Measurements from ENCODE around the gene GPLD1. TPM values are rescaled to one million over a fixed set of nuclear protein-coding genes. Genes with fewer than 3 reads are reported as not detected.
A peak's percentile ranks its signal among the peaks of the same experiment; 100 is the strongest.

GPLD1 gene
- total RNA-seq, 1 donor from 2014 or later = 53.1 TPM

DNA sequence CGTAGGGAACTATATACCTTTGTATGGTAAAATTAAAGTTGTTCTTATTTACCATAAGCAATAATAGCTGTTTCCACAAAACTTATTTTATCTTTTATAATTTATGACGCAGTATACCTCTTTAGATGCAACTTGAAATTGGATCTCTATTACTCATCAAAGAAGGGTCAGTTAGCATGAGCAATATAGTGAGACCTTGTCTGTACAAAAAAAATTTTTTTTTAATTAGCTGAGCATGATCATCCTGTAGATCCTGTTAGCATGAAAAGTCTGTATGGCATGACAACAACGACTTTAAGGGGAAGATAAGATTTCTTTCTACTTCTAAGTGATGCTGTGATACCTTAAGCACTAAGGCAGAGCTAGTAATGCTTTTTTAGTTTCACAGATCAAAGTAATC is 11.3 kb upstream of the GPLD1 start:
- no peak for DNase-seq (ENCODE audit: low spot score)
- ATAC-seq = no peak

- ATAC-seq (no peak), DNase-seq (ENCODE audit: low spot score) (no peak)
Observed at GRCh38 chr6:24497254-24497970, 8.0 kb upstream of the GPLD1 start.

GRCh38 chr6:24494821-24495795 is 5.7 kb upstream of the GPLD1 start, which contains the start of gene ALDH5A1:
TSS of gene ALDH5A1 (plus strand) at chr6:24494969. CDS start at chr6:24494997, 28 bp downstream.
- peak; percentile 86 for ATAC-seq
- DNase-seq (ENCODE audit: low spot score) = peak; percentile 86

GRCh38 chr6:24493945-24494820 is 4.8 kb upstream of the GPLD1 start:
- DNase-seq (ENCODE audit: low spot score) (no peak), ATAC-seq (no peak)

- ATAC-seq (no peak), DNase-seq (ENCODE audit: low spot score) (no peak)
Observed at GRCh38 chr6:24492475-24492874, 3.1 kb upstream of the GPLD1 start.

- no peak for ATAC-seq
- DNase-seq (ENCODE audit: low spot score) = no peak
Observed at GRCh38 chr6:24490948-24491347, 1.6 kb upstream of the GPLD1 start.

DNA sequence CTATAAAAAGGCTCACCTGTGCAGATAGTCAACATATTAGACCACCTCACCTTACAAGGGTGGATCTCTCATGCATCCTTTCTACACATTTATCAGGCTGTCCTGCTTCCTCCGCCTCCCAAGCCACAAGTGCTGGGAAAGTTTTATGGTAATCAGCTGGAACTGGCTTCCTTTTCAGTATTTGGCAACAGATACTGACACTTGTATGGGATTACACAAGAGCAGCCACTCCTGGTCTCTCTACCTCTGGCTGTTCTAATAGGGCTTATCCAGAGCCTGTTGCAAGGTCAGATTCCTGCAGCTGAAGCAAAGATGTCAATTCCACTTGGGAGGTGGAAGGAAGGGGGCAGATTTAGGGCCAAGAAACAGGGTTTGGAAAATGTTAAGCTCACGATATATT is 503 bp upstream of the GPLD1 start:
- DNase-seq (ENCODE audit: low spot score) (peak; percentile 57), ATAC-seq (peak; percentile 58)

DNA sequence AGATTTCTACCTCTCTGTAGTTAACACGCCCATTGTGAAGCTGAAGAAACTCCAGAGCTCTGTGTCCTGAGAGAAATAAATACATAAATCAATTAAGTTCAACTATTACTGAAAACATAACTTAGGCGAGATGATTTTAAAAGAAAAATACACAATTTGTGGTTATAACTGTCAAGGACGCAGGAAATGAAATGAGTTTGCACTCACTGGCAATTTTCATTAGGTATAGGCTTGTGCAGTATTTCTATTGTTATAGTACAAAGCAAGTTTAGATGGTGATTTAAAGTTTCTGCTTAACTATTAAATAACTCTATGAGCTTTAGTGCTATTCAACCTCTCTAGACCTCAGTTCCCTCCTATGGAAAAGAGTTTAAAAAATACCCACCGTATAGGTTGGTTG is 3.3 kb downstream of the GPLD1 start:
- ATAC-seq = no peak
- no peak for DNase-seq (ENCODE audit: low spot score)

DNA sequence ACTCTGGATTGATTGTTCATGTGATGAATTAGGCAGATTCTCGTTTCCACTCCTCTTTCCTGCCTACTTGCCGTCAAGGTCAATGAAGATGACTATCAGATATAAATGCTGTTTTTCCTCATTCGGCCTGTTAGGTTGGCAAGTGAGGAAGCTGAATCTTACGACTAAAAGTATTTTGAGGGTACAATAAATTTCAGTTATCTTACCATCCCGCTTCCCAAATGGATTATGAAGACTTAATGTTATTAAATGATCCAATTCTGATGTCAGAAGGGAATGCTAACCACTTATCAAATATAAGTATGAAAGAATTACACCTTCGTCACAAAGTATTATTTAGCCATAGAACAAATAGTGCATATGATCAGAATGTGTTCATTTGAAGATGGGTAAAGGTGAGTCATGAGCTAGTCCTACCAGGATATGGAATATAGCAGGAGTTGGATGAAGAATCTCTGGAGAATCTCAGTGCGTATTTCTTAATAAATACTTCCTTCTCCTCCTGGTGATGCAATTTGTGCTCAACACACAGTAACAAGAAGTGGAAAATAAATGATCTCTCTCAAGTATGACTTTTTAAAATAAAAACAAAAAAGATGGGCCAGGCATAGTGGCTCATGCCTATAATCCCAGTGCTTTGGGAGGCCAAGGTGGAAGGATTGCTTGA is 4.6 kb downstream of the GPLD1 start:
- DNase-seq (ENCODE audit: low spot score) = no peak
- ATAC-seq = no peak

DNA sequence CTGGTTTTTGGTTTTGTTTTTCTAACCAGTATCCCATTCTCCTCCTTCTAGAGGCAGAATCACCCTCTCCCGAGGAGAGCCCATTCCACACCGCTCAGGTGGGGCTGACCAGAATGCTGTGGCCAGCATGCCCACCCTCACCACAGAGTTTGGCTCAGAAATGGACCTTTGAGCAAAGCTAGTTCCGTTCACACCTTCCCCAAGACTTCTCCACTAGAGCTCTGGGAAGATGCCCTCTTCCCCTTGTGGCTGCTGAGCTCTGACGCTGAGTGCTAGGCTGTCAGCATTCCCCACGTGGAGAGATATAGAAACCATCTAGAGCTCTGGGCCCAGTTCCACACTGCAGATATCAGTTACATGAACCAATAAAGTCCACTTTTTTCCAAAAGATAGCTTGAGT is 7.9 kb downstream of the GPLD1 start:
- ATAC-seq (no peak), DNase-seq (ENCODE audit: low spot score) (no peak)

DNA sequence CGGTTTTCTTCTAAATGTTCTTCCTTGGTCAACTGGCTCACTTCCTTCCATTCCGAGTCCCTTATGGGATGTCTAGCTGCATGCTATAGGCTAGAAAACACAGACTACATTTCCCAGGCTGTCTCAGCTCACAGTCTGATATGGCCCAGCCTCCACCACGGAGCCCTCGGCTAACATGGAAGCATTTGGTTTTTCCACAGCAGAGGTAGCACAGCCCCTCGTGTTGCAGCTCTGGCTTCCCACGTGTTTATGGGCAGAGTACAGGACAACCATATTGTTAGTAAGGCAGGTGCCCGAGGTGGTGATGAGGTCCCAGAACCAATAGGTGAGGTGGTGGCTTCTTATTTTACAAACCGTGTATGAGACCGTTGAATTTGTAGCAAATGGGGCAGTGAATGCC is 8.7 kb downstream of the GPLD1 start:
- ATAC-seq = no peak

DNA sequence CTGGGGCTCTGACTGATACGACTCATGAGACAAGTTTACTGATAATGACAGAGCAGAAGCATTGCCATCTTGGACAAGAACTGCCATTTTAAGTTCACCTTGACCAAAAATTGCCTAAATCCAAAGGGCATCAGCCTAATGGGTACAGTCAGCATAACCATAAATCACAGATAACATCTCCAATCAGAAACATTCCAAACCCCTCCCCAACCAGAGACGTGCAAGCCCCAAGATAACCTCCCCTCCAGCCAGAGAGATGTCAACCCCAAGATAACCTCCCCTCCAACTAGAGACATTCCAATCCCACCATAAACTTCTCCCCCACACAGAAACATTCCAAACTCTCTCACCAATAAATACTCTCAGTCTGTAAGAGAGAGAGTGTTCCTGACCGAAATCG is 10.5 kb downstream of the GPLD1 start:
- no peak for ATAC-seq
- DNase-seq (ENCODE audit: low spot score) = no peak

More for the DNA sequence above, 8.7 kb downstream of the GPLD1 start:
- no peak for DNase-seq (ENCODE audit: low spot score)

DNA sequence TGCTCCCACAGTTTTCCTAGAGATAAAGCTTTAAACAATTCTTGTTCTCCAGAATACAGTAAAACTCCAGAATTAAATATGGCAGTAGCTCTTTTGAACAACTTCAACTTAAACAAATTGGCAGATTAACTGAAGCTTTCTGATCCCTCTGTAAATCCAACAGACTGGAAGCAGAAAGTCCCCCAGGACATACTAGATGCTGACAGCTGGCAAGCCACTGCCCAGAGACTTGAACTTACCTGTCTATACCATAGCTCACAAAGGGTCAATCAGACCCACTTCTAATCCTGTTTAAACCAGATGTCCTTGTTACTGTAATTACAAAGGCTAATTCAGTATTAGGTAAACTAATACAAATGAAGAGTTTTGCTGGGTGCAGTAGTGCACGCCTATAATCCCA is 12.3 kb downstream of the GPLD1 start:
- ATAC-seq (no peak), DNase-seq (ENCODE audit: low spot score) (no peak)

GRCh38 chr6:24476631-24477030 is 12.7 kb downstream of the GPLD1 start:
- DNase-seq (ENCODE audit: low spot score) = no peak
- ATAC-seq = no peak

GRCh38 chr6:24472181-24472580 is 17.2 kb downstream of the GPLD1 start:
- DNase-seq (ENCODE audit: low spot score) (no peak), ATAC-seq (no peak)

DNA sequence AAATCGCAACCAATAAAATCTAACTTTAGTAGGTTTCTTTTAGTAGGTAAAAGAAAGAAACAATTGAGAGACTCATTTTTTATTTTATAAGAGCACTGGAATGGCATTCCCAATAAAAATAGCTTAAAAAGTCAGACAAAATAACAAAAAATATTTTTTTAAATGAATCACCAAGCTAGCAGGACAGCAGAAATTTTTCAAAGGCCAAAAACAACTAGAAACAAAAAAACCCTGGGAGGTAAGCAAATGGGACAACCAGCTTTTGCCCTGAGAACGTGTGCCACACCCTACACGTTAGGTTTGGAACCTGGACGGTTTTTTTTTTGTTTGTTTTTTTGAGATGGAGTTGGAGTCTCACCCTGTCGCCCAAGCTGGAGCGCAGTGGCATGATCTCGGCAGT is 19.6 kb downstream of the GPLD1 start:
- no peak for ATAC-seq
- no peak for DNase-seq (ENCODE audit: low spot score)

DNA sequence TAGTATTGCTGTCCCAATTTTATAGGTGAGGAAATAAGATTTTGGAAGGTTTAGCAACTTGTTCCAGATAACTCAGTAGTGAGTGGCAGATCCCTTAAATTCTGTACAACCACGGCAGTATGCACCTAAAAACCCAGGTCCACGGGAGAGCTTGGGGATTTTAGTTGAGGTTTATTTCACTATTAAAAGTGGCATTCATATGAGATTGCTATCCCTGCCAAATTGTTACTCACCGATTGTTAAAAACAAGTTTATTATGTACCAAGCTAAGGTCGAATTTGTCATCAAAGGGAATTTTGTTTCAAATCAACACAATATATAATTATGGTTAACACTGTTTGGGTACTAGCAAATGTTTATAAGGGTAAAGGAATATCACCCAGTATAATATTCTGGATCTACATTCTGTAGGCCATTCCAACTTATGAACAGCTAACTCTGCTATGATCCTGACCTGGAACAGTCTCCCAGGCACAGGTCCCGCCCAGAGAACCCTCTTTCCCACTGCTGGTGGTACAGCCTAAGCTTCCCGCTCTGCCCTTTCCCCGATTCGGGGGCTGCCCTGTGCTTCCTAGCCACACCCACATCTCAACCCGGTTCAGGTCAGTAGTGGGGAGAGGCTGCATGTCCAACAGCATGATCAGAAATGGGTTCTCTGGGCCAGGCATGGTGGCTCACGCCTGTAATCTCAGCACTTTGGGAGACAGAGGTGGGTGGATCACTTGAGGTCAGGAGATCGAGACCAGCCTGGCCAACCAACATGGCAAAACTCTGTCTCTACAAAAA is 24.9 kb downstream of the GPLD1 start:
- DNase-seq (ENCODE audit: low spot score) = no peak
- no peak for ATAC-seq

DNA sequence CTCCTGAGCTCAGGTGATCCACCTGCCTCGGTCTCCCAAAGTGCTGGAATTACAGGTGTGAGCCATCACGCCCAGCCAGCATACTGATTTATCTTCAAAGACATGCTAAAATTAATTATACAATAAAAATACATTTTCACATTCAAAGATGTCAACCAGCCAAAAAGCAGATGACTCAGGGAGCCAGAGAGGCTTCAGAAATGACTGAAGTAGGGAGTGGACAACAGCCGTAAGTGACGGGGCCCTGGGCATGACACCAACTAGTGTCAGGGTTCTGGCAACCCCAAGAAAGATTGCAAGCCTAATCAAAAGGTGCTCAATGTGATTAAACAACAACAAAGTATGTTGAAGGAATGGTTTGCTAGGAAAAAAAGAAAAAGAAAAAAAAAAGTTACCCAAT is 28.4 kb downstream of the GPLD1 start:
- ATAC-seq (no peak), DNase-seq (ENCODE audit: low spot score) (no peak)

GRCh38 chr6:24458941-24459340 is 30.4 kb downstream of the GPLD1 start:
- DNase-seq (ENCODE audit: low spot score) (no peak), ATAC-seq (peak; percentile 82)

DNA sequence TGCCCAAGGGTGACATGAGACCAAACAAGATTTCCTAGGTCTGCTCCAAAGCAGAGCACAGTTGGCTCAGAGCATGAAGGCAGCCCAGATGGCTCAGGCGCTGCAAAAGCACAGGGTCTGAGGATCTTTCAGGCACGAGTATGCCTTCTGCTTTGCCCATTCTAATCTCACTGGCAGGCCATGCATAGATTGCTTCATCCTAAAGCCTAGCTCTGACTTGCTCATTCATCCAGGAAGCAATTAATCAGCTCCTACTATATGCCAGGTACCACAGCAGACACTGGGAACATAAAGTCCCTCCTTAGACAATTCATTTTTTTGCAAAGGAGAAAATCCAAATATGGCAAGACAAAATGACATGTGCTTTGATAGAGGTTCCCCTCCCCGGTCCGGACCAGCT is 31.2 kb downstream of the GPLD1 start:
- DNase-seq (ENCODE audit: low spot score) = no peak
- ATAC-seq = no peak

Measured in left lobe of liver (tissue), 2 donors.